CD4-positive, alpha-beta T cell treated with Interleukin-17A for 1 hour (primary cell): Measurements from ENCODE around the gene YLPM1.
A peak's percentile ranks its signal among the peaks of the same experiment; 100 is the strongest.

ENCODE experiments used
- DNase-seq: peaks from one replicate; pipeline ENCODE4 v3.0.0-alpha.2; 2020

The YLPM1 gene

GRCh38 chr14:74793506-74794155, 30.5 kb downstream of the YLPM1 start:
- DNase-seq, result peak; percentile 33

- no peak for DNase-seq
Measured at GRCh38 chr14:74794947-74795346, 31.8 kb downstream of the YLPM1 start.

- DNase-seq, result no peak
Measured at GRCh38 chr14:74799765-74800164, 36.6 kb downstream of the YLPM1 start.

GRCh38 chr14:74800780-74801179, 37.7 kb downstream of the YLPM1 start:
- DNase-seq, result no peak

- DNase-seq, result no peak
Measured at GRCh38 chr14:74801396-74801795, 38.3 kb downstream of the YLPM1 start.

- peak; percentile 49 for DNase-seq
Measured at GRCh38 chr14:74804219-74804825, 41.2 kb downstream of the YLPM1 start.

- DNase-seq, result no peak
Measured at GRCh38 chr14:74807853-74808545, 44.9 kb downstream of the YLPM1 start.

- no peak for DNase-seq
Measured at GRCh38 chr14:74816124-74816523, 53.0 kb downstream of the YLPM1 start.

- DNase-seq, result no peak
Measured at GRCh38 chr14:74820288-74820687, 57.2 kb downstream of the YLPM1 start.

GRCh38 chr14:74821267-74821915, 58.3 kb downstream of the YLPM1 start:
- no peak for DNase-seq

GRCh38 chr14:74824997-74825396, 61.9 kb downstream of the YLPM1 start:
- no peak for DNase-seq

- no peak for DNase-seq
Measured at GRCh38 chr14:74826574-74826973, 63.5 kb downstream of the YLPM1 start.

- DNase-seq, result no peak
Measured at GRCh38 chr14:74829251-74829650, 66.1 kb downstream of the YLPM1 start.

GRCh38 chr14:74832849-74833248, 69.7 kb downstream of the YLPM1 start:
- DNase-seq, result no peak

GRCh38 chr14:74834692-74835392, 71.7 kb downstream of the YLPM1 start:
- DNase-seq, result no peak

- peak; percentile 13 for DNase-seq
Measured at GRCh38 chr14:74835645-74836250, 72.6 kb downstream of the YLPM1 start.

GRCh38 chr14:74836251-74836960, 73.3 kb downstream of the YLPM1 start:
- DNase-seq, result peak; percentile 7

- peak; percentile 66 for DNase-seq
Measured at GRCh38 chr14:74838166-74838565, 75.0 kb downstream of the YLPM1 start.

- no peak for DNase-seq
Measured at GRCh38 chr14:74840603-74841030, 77.5 kb downstream of the YLPM1 start.

- peak; percentile 55 for DNase-seq
Measured at GRCh38 chr14:74841230-74842207, 78.4 kb downstream of the YLPM1 start.

- no peak for DNase-seq
Measured at GRCh38 chr14:74843653-74844052, 80.5 kb downstream of the YLPM1 start.
